GM12878 (cell line): Measurements from ENCODE around the gene SLC29A1. TPM values are rescaled to one million over a fixed set of nuclear protein-coding genes. Genes with fewer than 3 reads are reported as not detected.

ENCODE experiments used
- ATAC-seq: fragments of 200-7000 bp; cut with Tn5 transposase; 3 replicates; pipeline ENCODE4 v1.9.1; 2020; ENCODE audit warnings: mild to moderate bottlenecking, moderate library complexity
- BruUV-seq: library from RNA; stranded (reverse); fragments of 400-500 nt; replicated peaks from 2 replicates; lab custom pipeline; 2021; lab: Mats Ljungman, UMichigan
- CTCF ChIA-PET: fragments of 300-600 bp; sonication (Branson Sonifier 250); formaldehyde crosslinking; extraction: SDS; loops from one replicate; lab custom pipeline; 2021; ENCODE audit warnings: inconsistent platforms; lab: Yijun Ruan, JAX
- POLR2A ChIA-PET: fragments of 350-600 bp; formaldehyde crosslinking; extraction: SDS; loops from one replicate; lab custom pipeline; 2021; ENCODE audit warnings: inconsistent platforms; lab: Charles Lee
- RAD21 ChIA-PET: fragments of 300-600 bp; sonication (Branson Sonifier 250); formaldehyde crosslinking; loops from one replicate; lab custom pipeline; 2023; ENCODE audit warnings: antibody characterized with exemption; ENCODE audit not compliant: unreplicated experiment; lab: Charles Lee
- SMC1A ChIA-PET: fragments of 300-600 bp; sonication (Branson Sonifier 250); formaldehyde crosslinking; loops from one replicate; lab custom pipeline; 2023; ENCODE audit not compliant: unreplicated experiment, uncharacterized antibody; lab: Charles Lee
- DNase-seq: peaks from one replicate; pipeline ENCODE4 v3.0.0-alpha.2; 2011; ENCODE audit warnings: low read depth, low spot score
- FAIRE-seq: peaks from 3 replicates; lab custom pipeline; 2011; peaks lifted over from hg19 to GRCh38; lab: Jason Lieb, UNC
- H2AFZ ChIP-seq: 2 replicates; pipeline ENCODE4 v1.6.0; 2011; ENCODE audit warnings: low read depth, low read length, control low read depth; ENCODE audit not compliant: control insufficient read depth
- H3K27ac ChIP-seq: 2 replicates; pipeline ENCODE4 v1.5.1; 2011; ENCODE audit warnings: control low read depth; ENCODE audit not compliant: control insufficient read depth, insufficient read depth
- H3K27me3 ChIP-seq, 2 experiments: replicated peaks in 1 of 2; 2 replicates each; pipeline versions ENCODE4 v1.6.0 to v1.6.1; 2011; ENCODE audit warnings: low read length in 1 of 2; ENCODE audit not compliant: control insufficient read depth in 2 of 2, insufficient read depth in 2 of 2
- H3K36me3 ChIP-seq, 2 experiments: 2 replicates each; pipeline ENCODE4 v1.5.1; 2011; ENCODE audit warnings: low read length in 1 of 2; ENCODE audit not compliant: control insufficient read depth in 2 of 2, insufficient read depth in 2 of 2
- H3K4me1 ChIP-seq: 2 replicates; pipeline ENCODE4 v1.6.1; 2011; ENCODE audit warnings: mild to moderate bottlenecking, low read length, moderate library complexity, mixed read lengths; ENCODE audit not compliant: control insufficient read depth, insufficient read depth
- H3K4me2 ChIP-seq: 2 replicates; pipeline ENCODE4 v1.6.0; 2011; ENCODE audit warnings: control low read depth; ENCODE audit not compliant: control insufficient read depth, insufficient read depth
- H3K4me3 ChIP-seq: fragments of 200-600 bp; sonication (generic); 2 replicates; pipeline ENCODE4 v1.5.1; 2016
- H3K79me2 ChIP-seq: 2 replicates; pipeline ENCODE4 v1.6.0; 2011; ENCODE audit warnings: low read length; ENCODE audit not compliant: control insufficient read depth, insufficient read depth
- H3K9ac ChIP-seq: 2 replicates; pipeline ENCODE4 v1.8.0; 2011; ENCODE audit warnings: low read length, control low read depth, mixed read lengths; ENCODE audit not compliant: control insufficient read depth, insufficient read depth
- H3K9me3 ChIP-seq: replicated peaks from 3 replicates; pipeline ENCODE4 v1.5.1; 2011; ENCODE audit warnings: mild to moderate bottlenecking, low read length; ENCODE audit not compliant: control insufficient read depth, insufficient read depth
- H4K20me1 ChIP-seq: 2 replicates; pipeline ENCODE4 v1.6.0; 2011; ENCODE audit not compliant: control insufficient read depth, insufficient read depth
- ASH2L ChIP-seq: fragments of 300-600, 200-600 bp; sonication (generic); IDR thresholded peaks from 2 replicates; pipeline ENCODE4 v1.6.1; 2017; ENCODE audit warnings: low read depth, mild to moderate bottlenecking, borderline replicate concordance
- BHLHE40 ChIP-seq, 2 experiments: fragments of 450-650 bp in 1 of 2; IDR thresholded peaks; 2 replicates each; pipeline ENCODE4 v1.6.1; 2011 to 2017; ENCODE audit warnings: low read depth in 2 of 2, borderline replicate concordance in 1 of 2, improper control_type of control experiment in 1 of 2, low read length in 1 of 2, mild to moderate bottlenecking in 1 of 2
- CHD2 ChIP-seq: IDR thresholded peaks from 2 replicates; pipeline ENCODE4 v1.6.1; 2011; ENCODE audit warnings: low read depth, low read length, improper control_type of control experiment, borderline replicate concordance
- E4F1 ChIP-seq: fragments of 450-650 bp; IDR thresholded peaks from 2 replicates; pipeline ENCODE4 v1.6.1; 2018; ENCODE audit warnings: borderline replicate concordance, mild to moderate bottlenecking; ENCODE audit not compliant: partially characterized antibody
- EP300 ChIP-seq, 2 experiments: fragments of 150-350 bp in 1 of 2; IDR thresholded peaks; 2 replicates each; pipeline ENCODE4 v1.6.1; 2011 to 2012; ENCODE audit warnings: low read depth in 2 of 2, low read length in 2 of 2, borderline replicate concordance in 1 of 2, improper control_type of control experiment in 1 of 2, inconsistent platforms in 1 of 2; ENCODE audit not compliant: control insufficient read depth in 1 of 2
- HDGF ChIP-seq: fragments of 450-650 bp; IDR thresholded peaks from 2 replicates; pipeline ENCODE4 v1.6.1; 2016; ENCODE audit warnings: antibody characterized with exemption
- MEF2B ChIP-seq: fragments of 450-650 bp; IDR thresholded peaks from 2 replicates; pipeline ENCODE4 v1.6.1; 2018; ENCODE audit warnings: mild to moderate bottlenecking, moderate library complexity; ENCODE audit not compliant: partially characterized antibody, poor library complexity, severe bottlenecking
- SPI1 ChIP-seq: IDR thresholded peaks from 2 replicates; pipeline ENCODE4 v1.6.1; 2011; ENCODE audit warnings: low read depth, mild to moderate bottlenecking, low read length, moderate library complexity, borderline replicate concordance; ENCODE audit not compliant: insufficient read depth
- SRF ChIP-seq, 2 experiments: IDR thresholded peaks; 2 replicates each; pipeline ENCODE4 v1.6.1; 2011; ENCODE audit warnings: low read depth in 2 of 2, low read length in 2 of 2, mild to moderate bottlenecking in 1 of 2, moderate library complexity in 1 of 2
- STAT3 ChIP-seq: IDR thresholded peaks from 2 replicates; pipeline ENCODE4 v1.6.1; 2011; ENCODE audit warnings: low read depth, low read length, improper control_type of control experiment
- ZNF622 ChIP-seq: fragments of 450-650 bp; IDR thresholded peaks from 2 replicates; pipeline ENCODE4 v1.6.1; 2017; ENCODE audit warnings: mild to moderate bottlenecking, inconsistent platforms
- WGBS: methylation state at CpG from one replicate; pipeline ENCODE4 v1.1.6; 2016; ENCODE audit warnings: low lambda C conversion rate; ENCODE audit not compliant: insufficient replicate concordance, insufficient coverage; ENCODE audit errors: missing lambda C conversion rate; 5-methylcytosine and 5-hydroxymethylcytosine counted together
- in situ Hi-C: fragments of 300-500 bp; cut with MboI; formaldehyde crosslinking; loops from 9 replicates; pipeline ENCODE4 v1.14.3; 2018; ENCODE audit warnings: mixed read lengths
- intact Hi-C: fragments of 100-400 bp; cut with micrococcal nuclease; formaldehyde crosslinking; loops from one replicate; pipeline ENCODE4 v1.14.2; 2022; ENCODE audit not compliant: unreplicated experiment
- polyA plus RNA-seq, 11 experiments: library from polyadenylated mRNA; depleted of rRNA in 4 of 11; unstranded in 6 of 11; stranded (reverse) in 5 of 11; fragments of >200 nt; fragmentation: Nextera tagmentation in 4 of 11; fragmentation: Illumina TruSeq in 1 of 11; extraction: Ambion mirVana in 4 of 11; extraction: Trizol in 1 of 11; gene quantifications; 1 replicate in 1 of 11; 2 replicates in 10 of 11; pipeline versions ENCODE4 v1.2.1 to v1.2.3, GENCODE V29; 2011 to 2016; ENCODE audit warnings: inconsistent platforms in 2 of 11, missing spikeins in 2 of 11, low read depth in 1 of 11
- total RNA-seq, 4 experiments: library from RNA; depleted of rRNA in 3 of 4; stranded (reverse); fragments of >200 nt in 3 of 4; fragmentation: Illumina TruSeq in 1 of 4; extraction: Trizol in 1 of 4; gene quantifications; 2 replicates each; pipeline versions ENCODE4 v1.2.1 to v1.2.3, GENCODE V29; 2013 to 2021
- TF ChIP-seq, protein P1 (sequence below): fragments of 450-650 bp; IDR thresholded peaks from 2 replicates; pipeline ENCODE4 v1.6.1; 2017; ENCODE audit warnings: mild to moderate bottlenecking

Gene SLC29A1
- total and polyA plus RNA-seq, 10 of the 15 experiments (the other 5 are each of a cell fraction or from before 2014, with no cell fraction given) = 10.0 to 132 (median 93.4) TPM

DNA sequence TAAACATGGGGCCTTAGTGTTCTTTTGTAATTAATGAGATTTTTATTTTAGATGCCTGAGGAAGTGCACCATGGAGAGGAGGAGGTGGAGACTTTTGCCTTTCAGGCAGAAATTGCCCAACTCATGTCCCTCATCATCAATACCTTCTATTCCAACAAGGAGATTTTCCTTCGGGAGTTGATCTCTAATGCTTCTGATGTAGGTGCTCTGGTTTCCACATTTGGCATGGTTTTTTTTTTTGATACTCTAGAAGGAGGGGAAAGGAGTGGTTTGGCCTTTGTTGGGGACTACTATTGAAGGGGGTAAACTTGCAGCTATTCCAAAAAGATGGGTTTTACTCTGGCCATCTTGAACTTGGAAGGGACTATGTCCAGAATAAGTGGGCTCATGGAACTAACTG, 25.2 kb downstream of the SLC29A1 start:
- H3K27ac ChIP-seq = peak overlapping the region; percentile 96; the same call in 1 of the 2 replicates
- no peak overlapping the region for H2AFZ ChIP-seq
- no peaks in the 10 kb centered on the region for H3K27me3 ChIP-seq
- FAIRE-seq = no peak
- ChIA-PET RAD21 (interaction anchor here (0.6 to 1.4 kb wide), 3 partner anchors 14 to 190 kb away, joined by 3 to 6 read pairs (median 3); no protein-coding TSS in a partner anchor), POLR2A (interaction anchor here (0.5 to 6.3 kb wide), 4 partner anchors 9 to 27 kb away, joined by 5 to 131 read pairs (median 34); partner anchors contain the start of genes SLC29A1 and SLC35B2), CTCF (interaction anchor here (1.2 to 7.7 kb wide), 6 partner anchors 8 to 155 kb away, joined by 3 to 39 read pairs (median 27); partner anchors contain the start of genes SLC29A1 and SLC35B2)
- H3K4me2 ChIP-seq = peak overlapping the region; percentile 58
- no peaks in the 10 kb centered on the region for H3K9me3 ChIP-seq
- no peak for ATAC-seq
- in situ Hi-C loops = no loop called here
- no peak for DNase-seq
- BruUV-seq = no TSS peak
- H3K4me3 ChIP-seq = peak overlapping the region; percentile 95
- H3K9ac ChIP-seq = peak overlapping the region; percentile 100
- TF ChIP-seq MEF2B (no peak), EP300 (IDR thresholded peaks at IDR 0.05; ENCODE audit: borderline replicate concordance in 1 of 2, control insufficient read depth in 1 of 2, low read depth in 2 of 2, low read length in 2 of 2) (no peak), ASH2L (no peak), STAT3 (no peak), HDGF (no peak), E4F1 (no peak), ZNF622 (no peak), SPI1 (no peak), SRF (IDR thresholded peaks at IDR 0.05; ENCODE audit: low read depth in 2 of 2, low read length in 2 of 2) (no peak), CHD2 (no peak), BHLHE40 (IDR thresholded peaks at IDR 0.05; ENCODE audit: borderline replicate concordance in 1 of 2, low read depth in 2 of 2, low read length in 1 of 2) (no peak)
- TF ChIP-seq, protein P1, sequence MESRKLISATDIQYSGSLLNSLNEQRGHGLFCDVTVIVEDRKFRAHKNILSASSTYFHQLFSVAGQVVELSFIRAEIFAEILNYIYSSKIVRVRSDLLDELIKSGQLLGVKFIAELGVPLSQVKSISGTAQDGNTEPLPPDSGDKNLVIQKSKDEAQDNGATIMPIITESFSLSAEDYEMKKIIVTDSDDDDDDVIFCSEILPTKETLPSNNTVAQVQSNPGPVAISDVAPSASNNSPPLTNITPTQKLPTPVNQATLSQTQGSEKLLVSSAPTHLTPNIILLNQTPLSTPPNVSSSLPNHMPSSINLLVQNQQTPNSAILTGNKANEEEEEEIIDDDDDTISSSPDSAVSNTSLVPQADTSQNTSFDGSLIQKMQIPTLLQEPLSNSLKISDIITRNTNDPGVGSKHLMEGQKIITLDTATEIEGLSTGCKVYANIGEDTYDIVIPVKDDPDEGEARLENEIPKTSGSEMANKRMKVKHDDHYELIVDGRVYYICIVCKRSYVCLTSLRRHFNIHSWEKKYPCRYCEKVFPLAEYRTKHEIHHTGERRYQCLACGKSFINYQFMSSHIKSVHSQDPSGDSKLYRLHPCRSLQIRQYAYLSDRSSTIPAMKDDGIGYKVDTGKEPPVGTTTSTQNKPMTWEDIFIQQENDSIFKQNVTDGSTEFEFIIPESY = no peak
- TF ChIP-seq, all 136 proteins: peak for 0
- intact Hi-C loops = no loop called here
- SMC1A ChIA-PET = interaction anchor here (0.6 to 4.2 kb wide), 7 partner anchors 8 to 72 kb away, joined by 3 to 25 read pairs (median 3); partner anchors contain the start of gene SLC35B2
- Histone ChIP-seq H3K4me1 (peaks cover 7% of the 10 kb centered on the region; the same call in 1 of the 2 replicates), H3K79me2 (peaks cover 69% of the 10 kb centered on the region), H3K36me3 (peaks cover 26 to 44% of the 10 kb centered on the region in 2 experiments), H4K20me1 (peaks cover 11% of the 10 kb centered on the region; the same call in 1 of the 2 replicates)
- 6% methylated on average over 1 of the region's 1 CpG for WGBS
